Activated effector memory CD4-positive, alpha-beta T cell treated with Interleukin-2 at 50 U/mL for 16 hours (primary cell): ENCODE data around the gene SERPINI2.

Experiments used
- DNase-seq: peaks from one replicate; pipeline ENCODE4 v3.0.0-alpha.2; 2020

The SERPINI2 gene, protein sequence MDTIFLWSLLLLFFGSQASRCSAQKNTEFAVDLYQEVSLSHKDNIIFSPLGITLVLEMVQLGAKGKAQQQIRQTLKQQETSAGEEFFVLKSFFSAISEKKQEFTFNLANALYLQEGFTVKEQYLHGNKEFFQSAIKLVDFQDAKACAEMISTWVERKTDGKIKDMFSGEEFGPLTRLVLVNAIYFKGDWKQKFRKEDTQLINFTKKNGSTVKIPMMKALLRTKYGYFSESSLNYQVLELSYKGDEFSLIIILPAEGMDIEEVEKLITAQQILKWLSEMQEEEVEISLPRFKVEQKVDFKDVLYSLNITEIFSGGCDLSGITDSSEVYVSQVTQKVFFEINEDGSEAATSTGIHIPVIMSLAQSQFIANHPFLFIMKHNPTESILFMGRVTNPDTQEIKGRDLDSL

GRCh38 chr3:167473863-167474262, at the start of gene SERPINI2:
TSS of gene SERPINI2 (minus strand) at chr3:167474042. CDS start at chr3:167471834, 2,208 bp downstream.
- no peak for DNase-seq

DNA sequence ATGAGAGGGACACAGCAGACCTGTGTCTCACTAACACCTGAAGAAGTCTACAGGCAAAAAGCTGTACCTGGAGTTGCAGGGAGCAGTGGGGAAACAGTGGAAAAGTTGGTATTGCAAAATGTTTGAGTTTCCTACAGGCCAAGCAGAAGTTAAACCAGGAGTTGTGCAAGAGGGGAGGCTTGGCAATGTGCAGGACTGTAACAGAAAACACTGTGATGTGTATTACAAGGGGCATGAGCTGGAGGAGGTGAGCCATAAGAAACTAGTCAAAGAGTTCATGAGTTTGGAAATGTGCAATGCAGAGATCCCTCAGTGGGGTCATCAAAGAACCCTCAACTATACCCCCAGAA, 47.1 kb upstream of the SERPINI2 start:
- no peak for DNase-seq

DNA sequence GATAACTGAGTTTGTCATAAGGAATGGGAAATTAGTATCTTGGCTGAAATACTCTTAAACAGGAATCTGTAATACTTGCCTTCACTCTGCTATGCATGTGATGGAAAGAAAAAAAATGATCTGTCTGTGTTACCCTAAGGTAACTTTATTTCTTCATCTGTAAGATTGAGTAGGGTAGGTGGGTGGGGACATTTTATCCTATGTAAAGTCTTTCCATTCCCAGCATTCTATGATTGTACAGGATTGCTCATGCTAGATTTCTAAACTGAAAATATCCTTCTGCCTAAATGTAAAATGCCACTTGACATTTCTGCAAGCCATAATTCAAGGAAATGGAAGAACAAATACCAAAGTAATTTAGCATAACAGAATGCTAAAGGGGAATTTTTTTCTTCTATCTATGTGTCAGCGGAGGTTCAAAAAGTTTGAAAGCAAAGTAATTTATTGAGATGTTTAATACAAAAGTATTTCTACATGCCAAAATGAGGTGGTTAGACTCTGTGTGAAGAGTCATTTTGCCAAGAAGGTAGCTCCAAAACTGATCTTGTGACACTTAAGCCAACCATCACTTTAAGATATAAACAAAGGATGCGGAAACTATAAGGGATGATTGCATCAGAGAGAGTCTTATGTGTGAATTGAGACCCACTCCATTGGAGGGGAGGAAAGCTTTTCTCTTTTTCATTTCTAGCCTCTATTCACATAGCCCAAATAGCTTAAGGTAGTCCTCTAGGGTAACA, 46.6 kb upstream of the SERPINI2 start:
- DNase-seq: no peak

- no peak for DNase-seq
These were observed 34.1 kb upstream of the SERPINI2 start for GRCh38 chr3:167507954-167508353.

DNA sequence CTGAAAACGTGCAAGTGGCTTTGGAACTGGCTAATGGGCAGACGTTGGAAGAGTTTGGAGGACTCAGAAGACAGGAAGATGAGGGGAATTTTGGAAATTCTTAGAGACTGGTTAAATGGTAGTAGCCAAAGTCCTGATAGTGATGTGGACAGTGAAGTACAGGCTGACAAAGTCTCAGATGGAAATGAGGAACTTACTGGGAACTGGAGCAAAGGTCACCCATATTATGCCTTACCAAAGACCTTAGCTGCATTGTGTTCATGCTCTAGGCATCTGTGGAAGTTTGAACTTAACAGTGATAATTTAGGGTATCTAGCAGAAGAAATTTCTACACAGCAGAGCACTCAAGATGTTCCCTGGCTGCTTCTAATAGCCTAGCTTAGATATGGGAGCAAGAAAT, 28.6 kb upstream of the SERPINI2 start:
- no peak for DNase-seq

GRCh38 chr3:167501941-167502340, 28.1 kb upstream of the SERPINI2 start:
- DNase-seq: no peak

DNA sequence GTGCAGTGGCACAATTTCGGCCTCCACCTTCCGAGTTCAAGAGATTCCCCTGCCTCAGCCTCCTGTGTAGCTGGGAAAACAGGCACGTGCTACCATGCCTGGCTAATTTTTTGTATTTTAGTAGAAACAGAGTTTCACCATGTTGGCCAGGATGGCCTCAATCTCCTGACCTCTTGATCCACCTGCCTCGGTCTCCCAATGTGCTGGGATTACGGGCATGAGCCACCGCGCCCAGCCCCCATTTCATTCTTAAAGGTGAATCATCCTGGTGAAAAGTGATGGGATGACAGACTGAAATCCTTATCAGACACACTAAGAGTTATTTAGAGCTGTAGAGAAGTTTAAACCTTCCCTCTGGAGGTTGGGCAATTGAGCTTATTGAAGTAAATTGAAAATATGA, 24.1 kb upstream of the SERPINI2 start:
- no peak for DNase-seq

GRCh38 chr3:167493244-167493643, 19.4 kb upstream of the SERPINI2 start:
- DNase-seq: no peak

GRCh38 chr3:167491621-167492020, 17.8 kb upstream of the SERPINI2 start:
- DNase-seq: no peak

GRCh38 chr3:167489571-167489970, 15.7 kb upstream of the SERPINI2 start:
- no peak for DNase-seq

DNA sequence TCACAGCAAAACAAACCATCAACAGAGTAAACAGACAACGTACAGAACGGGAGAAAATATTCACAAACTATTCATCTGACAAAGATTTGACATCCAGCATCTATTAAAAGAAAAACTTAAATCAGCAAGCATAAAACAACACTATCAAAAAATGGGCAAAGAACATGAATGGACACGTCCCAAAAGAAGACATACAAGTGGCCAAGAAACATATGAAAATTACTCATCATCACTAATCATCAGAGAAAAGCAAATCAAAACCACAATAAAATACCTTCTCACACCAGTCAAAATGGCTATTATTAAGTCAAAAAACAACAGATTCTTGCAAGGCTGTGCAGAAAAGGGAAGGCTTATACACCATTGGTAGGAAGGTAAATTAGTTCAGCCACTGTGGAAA, 13.7 kb upstream of the SERPINI2 start:
- no peak for DNase-seq

DNA sequence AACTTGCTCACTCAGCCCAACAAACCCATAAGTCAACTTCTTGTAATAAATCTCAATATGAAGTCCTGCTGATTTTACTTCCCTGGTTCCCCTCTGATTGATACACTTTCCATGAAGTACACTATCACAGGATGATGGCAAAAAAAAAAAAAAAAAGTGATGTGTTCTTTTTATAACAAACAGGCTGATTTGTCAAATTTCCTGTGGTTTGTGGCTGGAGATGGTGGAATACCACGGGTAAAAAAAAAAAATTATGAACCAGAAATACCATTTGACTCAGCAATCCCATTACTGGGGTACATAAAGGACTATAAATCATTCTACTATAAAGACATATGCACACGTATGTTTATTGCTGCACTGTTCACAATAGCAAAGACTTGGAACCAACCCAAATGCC, 10.7 kb upstream of the SERPINI2 start:
- no peak for DNase-seq

- DNase-seq: no peak
These were observed 10.1 kb upstream of the SERPINI2 start for GRCh38 chr3:167483708-167484475.

DNA sequence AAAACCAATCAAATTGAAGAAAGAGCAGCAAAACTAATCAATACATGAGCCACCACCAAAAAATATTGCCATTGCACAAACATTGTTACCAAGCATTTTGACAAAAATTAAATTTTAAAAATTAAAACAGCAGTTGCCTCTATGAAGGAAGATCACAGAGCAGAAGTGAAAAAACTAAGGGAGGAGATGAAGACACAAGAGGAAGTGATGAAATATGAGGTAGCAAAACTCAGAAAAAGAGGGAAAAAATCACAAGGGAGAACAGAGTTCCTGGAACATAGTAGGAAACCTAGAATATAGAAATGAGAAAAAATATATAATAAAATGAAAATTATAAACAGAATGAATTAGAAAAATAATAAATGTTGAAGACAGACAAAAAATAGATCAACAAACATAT, 7.3 kb upstream of the SERPINI2 start:
- no peak for DNase-seq

DNA sequence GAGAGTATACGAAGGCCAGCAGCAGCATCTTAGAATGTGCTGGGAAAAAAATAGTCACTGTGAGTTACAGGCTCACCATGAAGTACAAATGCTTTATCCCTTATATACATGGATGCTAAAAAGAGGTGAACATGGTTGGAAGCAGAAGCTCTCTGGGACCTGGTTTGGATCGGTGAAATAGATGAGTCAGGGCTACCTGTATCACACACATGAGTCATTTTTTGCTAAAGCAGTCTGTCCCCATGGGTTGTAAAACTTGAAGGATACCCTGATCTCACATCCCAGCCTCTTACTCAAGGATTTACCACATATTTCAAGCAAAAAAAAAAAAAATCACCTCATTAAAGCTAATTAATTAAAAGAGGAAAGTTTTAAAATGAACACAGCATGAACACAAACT, 6.9 kb upstream of the SERPINI2 start:
- DNase-seq: no peak

GRCh38 chr3:167469381-167469780, 4.5 kb downstream of the SERPINI2 start:
- DNase-seq: no peak

DNA sequence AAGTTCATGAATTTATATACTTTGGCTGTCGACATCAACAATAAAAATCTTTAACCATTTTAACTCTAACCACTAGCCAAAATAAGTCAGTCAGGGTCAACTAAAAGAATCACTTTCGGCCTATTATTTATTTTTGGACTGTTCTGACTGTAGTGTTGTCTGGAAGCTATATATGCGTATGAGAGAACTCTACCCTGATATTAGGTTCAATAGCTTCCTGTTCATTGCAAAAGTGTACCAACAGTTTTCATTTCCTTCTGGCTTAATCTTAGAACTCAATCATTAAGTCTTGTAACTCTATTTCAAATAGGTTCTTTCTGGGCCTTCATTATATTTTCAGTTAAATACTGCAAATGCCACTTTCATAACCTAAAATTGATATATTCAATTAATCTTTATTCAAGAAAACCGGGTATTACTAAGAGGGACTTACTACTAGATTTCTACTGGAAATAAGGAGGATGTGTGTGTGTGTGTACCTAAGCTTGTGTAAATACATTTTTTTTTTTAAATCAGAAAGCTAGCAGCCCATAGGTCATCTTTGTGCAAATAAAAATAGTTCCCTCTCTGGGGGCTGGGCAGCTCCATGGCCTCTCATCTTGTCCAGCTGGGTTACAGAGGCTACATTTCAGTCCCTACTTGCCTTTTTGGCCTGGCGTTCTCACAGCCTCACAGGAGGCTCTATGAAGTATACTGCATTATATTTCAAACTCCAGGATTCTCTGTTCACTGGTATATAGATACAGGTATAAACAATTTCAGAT, 5.8 kb downstream of the SERPINI2 start:
- no peak for DNase-seq

DNA sequence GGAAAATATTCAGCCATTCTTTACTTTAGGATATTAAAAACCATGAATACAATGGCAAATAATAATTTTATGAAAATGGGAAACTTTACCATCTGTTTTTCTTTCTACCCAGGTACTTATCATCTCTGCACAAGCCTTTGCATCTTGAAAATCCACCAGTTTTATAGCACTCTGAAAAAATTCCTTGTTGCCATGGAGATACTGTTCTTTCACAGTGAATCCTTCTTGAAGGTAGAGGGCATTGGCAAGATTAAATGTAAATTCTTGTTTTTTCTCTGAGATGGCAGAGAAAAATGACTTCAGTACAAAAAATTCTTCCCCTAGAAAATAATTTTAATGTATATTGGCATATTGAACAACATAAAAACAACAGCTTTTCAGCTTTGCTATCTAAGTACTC, 6.9 kb downstream of the SERPINI2 start:
- DNase-seq: no peak

GRCh38 chr3:167456157-167456799, 17.6 kb downstream of the SERPINI2 start:
- DNase-seq: no peak

GRCh38 chr3:167453815-167454214, 20.0 kb downstream of the SERPINI2 start:
- no peak for DNase-seq

- DNase-seq: no peak
These were observed 22.6 kb downstream of the SERPINI2 start for GRCh38 chr3:167451282-167451681.

- no peak for DNase-seq
These were observed 23.2 kb downstream of the SERPINI2 start for GRCh38 chr3:167450675-167451074.
